ENCODE results near the gene COPS6.
A peak's percentile ranks its signal among the peaks of the same experiment; 100 is the strongest.

COPS6 gene

DNA sequence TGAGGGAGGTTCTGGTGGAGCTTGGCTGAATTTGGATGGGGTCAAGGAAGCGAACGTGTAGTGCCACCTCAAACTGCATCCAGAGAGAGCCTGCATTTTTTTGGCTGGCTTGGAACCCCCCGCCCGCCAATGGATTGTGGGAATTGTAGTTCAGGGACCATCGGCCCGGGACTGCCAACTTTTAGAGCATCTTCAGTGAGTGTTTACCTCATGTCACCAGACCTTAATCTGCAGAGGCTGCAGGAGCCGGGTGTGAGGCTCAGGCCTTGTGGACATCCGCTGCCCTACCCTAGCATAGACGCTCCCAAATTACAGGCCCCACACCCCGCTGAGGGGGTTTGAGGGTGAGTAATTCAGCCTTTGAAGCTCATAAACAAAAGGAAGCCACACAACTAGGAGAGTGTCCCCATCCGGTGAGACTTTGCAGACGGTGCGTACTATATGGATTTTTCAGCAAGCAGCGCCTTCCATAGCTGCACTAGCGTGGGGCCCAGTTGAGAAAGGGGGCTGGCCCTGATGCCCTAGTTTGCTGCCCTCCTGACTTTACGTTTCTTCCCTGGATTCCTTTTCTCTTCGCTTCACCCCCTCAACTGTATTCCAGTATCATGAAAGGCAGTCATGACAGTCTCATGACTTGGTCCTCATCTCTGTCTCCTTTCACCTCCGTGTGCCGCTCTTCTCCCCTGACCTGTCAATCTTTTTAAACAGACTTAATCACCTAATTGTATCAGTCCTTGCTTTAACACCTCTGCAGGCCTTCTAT lies 31.4 kb downstream of the COPS6 start (continued):
- TF ChIP-seq ZNF324 (tag by site-specific recombination; IDR thresholded peaks at IDR 0.05) (0 out of 2 replicates have a peak, but pooled peaks have one; percentile 16), ZNF24 (tag by site-specific recombination; IDR thresholded peaks at IDR 0.05) (0 out of 2 replicates have a peak, but pooled peaks have one; percentile 14), ZNF777 (tag by site-specific recombination; IDR thresholded peaks at IDR 0.05; ENCODE audit: borderline replicate concordance) (0 out of 2 replicates have a peak, but pooled peaks have one; percentile 34), ZNF664 (tag by site-specific recombination; IDR thresholded peaks at IDR 0.05) (no peak), TCF7L2 (IDR thresholded peaks at IDR 0.05; ENCODE audit: borderline replicate concordance, low read depth, low read length) (0 out of 2 replicates have a peak, but pooled peaks have one; percentile 27), ZEB2 (tag by site-specific recombination; IDR thresholded peaks at IDR 0.05) (peak; percentile 46; the same call in 1 of the 2 replicates), ZNF366 (tag by site-specific recombination; conservative IDR thresholded peaks at IDR 0.05) (peak; percentile 65), ZBTB17 (tag by site-specific recombination; IDR thresholded peaks at IDR 0.05) (peak; percentile 82), KLF8 (tag by site-specific recombination; IDR thresholded peaks at IDR 0.05) (peak; percentile 75), ZBTB48 (tag by site-specific recombination; IDR thresholded peaks at IDR 0.05) (peak; percentile 46; the same call in 1 of the 2 replicates), ZBTB20 (tag by site-specific recombination; IDR thresholded peaks at IDR 0.05) (peak; percentile 94), HOXA7 (CRISPR knock-in tag; IDR thresholded peaks at IDR 0.05; ENCODE audit: borderline replicate concordance) (no peak), MYNN (tag by site-specific recombination; IDR thresholded peaks at IDR 0.05; ENCODE audit: borderline replicate concordance) (no peak), ZNF394 (tag by site-specific recombination; IDR thresholded peaks at IDR 0.05; ENCODE audit: borderline replicate concordance) (0 out of 2 replicates have a peak, but pooled peaks have one; percentile 52), ZNF138 (tag by site-specific recombination; IDR thresholded peaks at IDR 0.05; ENCODE audit: borderline replicate concordance) (no peak), SALL2 (tag by site-specific recombination; IDR thresholded peaks at IDR 0.05; ENCODE audit: borderline replicate concordance) (no peak), ZNF600 (tag by site-specific recombination; IDR thresholded peaks at IDR 0.05) (0 out of 2 replicates have a peak, but pooled peaks have one; percentile 10), ZBTB44 (tag by site-specific recombination; IDR thresholded peaks at IDR 0.05) (0 out of 2 replicates have a peak, but pooled peaks have one; percentile 46), KLF1 (tag by site-specific recombination; IDR thresholded peaks at IDR 0.05) (0 out of 2 replicates have a peak, but pooled peaks have one; percentile 25)
- TF ChIP-seq, protein P1, sequence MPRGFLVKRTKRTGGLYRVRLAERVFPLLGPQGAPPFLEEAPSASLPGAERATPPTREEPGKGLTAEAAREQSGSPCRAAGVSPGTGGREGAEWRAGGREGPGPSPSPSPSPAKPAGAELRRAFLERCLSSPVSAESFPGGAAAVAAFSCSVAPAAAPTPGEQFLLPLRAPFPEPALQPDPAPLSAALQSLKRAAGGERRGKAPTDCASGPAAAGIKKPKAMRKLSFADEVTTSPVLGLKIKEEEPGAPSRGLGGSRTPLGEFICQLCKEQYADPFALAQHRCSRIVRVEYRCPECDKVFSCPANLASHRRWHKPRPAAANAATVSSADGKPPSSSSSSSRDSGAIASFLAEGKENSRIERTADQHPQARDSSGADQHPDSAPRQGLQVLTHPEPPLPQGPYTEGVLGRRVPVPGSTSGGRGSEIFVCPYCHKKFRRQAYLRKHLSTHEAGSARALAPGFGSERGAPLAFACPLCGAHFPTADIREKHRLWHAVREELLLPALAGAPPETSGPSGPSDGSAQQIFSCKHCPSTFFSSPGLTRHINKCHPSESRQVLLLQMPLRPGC (tag by site-specific recombination; IDR thresholded peaks at IDR 0.05): peak; percentile 70; the same call in 1 of the 2 replicates
- TF ChIP-seq, protein P2, sequence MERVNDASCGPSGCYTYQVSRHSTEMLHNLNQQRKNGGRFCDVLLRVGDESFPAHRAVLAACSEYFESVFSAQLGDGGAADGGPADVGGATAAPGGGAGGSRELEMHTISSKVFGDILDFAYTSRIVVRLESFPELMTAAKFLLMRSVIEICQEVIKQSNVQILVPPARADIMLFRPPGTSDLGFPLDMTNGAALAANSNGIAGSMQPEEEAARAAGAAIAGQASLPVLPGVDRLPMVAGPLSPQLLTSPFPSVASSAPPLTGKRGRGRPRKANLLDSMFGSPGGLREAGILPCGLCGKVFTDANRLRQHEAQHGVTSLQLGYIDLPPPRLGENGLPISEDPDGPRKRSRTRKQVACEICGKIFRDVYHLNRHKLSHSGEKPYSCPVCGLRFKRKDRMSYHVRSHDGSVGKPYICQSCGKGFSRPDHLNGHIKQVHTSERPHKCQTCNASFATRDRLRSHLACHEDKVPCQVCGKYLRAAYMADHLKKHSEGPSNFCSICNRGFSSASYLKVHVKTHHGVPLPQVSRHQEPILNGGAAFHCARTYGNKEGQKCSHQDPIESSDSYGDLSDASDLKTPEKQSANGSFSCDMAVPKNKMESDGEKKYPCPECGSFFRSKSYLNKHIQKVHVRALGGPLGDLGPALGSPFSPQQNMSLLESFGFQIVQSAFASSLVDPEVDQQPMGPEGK (tag by site-specific recombination; IDR thresholded peaks at IDR 0.05): peak; percentile 67

GRCh38 chr7:100120733-100121036 lies 31.9 kb downstream of the COPS6 start:
- POLR2A ChIA-PET: interaction anchor here (0.7 to 8.4 kb wide), 3 partner anchors 12 to 28 kb away, joined by 3 to 81 read pairs (median 3); partner anchors contain the start of genes AP4M1, LAMTOR4 and MCM7
- Histone ChIP-seq H3K4me3 (ENCODE audit: low read depth, low read length) (peak overlapping the region; percentile 90), H3K27ac (ENCODE audit: extremely low read depth, low read depth, low read length) (peak overlapping the region; percentile 87), H3K36me3 (ENCODE audit: control insufficient read depth in 2 of 2, insufficient read depth in 1 of 2, low read length in 2 of 2) (peaks cover 0 to 13% of the 10 kb centered on the region in 2 experiments; a peak in 2 of 3 replicates), H3K9me3 (ENCODE audit: control insufficient read depth, insufficient read depth, low read depth, low read length) (no peaks in the 10 kb centered on the region), H3K4me1 (ENCODE audit: control insufficient read depth, insufficient read depth, low read length) (peaks cover 3% of the 10 kb centered on the region; the same call in 1 of the 2 replicates)
- TF ChIP-seq, protein P3, sequence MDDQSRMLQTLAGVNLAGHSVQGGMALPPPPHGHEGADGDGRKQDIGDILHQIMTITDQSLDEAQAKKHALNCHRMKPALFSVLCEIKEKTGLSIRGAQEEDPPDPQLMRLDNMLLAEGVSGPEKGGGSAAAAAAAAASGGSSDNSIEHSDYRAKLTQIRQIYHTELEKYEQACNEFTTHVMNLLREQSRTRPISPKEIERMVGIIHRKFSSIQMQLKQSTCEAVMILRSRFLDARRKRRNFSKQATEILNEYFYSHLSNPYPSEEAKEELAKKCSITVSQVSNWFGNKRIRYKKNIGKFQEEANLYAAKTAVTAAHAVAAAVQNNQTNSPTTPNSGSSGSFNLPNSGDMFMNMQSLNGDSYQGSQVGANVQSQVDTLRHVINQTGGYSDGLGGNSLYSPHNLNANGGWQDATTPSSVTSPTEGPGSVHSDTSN (CRISPR knock-in tag; IDR thresholded peaks at IDR 0.05): no peak
- no peak for TF ChIP-seq ZNF175 (tag by site-specific recombination; IDR thresholded peaks at IDR 0.05)
- no peak for TF ChIP-seq ZNF133 (tag by site-specific recombination; IDR thresholded peaks at IDR 0.05)
- CTCF ChIA-PET: interaction anchor here (1.0 to 1.1 kb wide), 2 partner anchors 10 to 97 kb away, joined by 3 to 4 read pairs; no protein-coding TSS in a partner anchor

Measured in HEK293 (cell line).